GM23338 (cell line): ENCODE measurements around the gene EREG. TPM values are rescaled to one million over a fixed set of nuclear protein-coding genes. Genes with fewer than 3 reads are reported as not detected.

Source experiments
- ATAC-seq: fragments of 200-7000 bp; cut with Tn5 transposase; 3 replicates; pipeline ENCODE4 v1.9.1; 2020
- DNase-seq: peaks from one replicate; pipeline ENCODE4 v3.0.0-alpha.2; 2015; ENCODE audit warnings: low spot score
- H2AFZ ChIP-seq: fragments of 200-600 bp; sonication (generic); 2 replicates; pipeline ENCODE4 v1.8.0; 2016; ENCODE audit warnings: antibody characterized with exemption, mild to moderate bottlenecking, moderate library complexity
- H3F3A ChIP-seq: fragments of 200-600 bp; sonication (generic); replicated peaks from 2 replicates; pipeline ENCODE4 v1.8.0; 2017; ENCODE audit warnings: antibody characterized with exemption, mixed run types, low read depth
- H3K27ac ChIP-seq: fragments of 200-600 bp; sonication (generic); 2 replicates; pipeline ENCODE4 v1.6.1; 2016; ENCODE audit warnings: low read depth
- H3K27me3 ChIP-seq: fragments of 200-600 bp; sonication (generic); 2 replicates; pipeline ENCODE4 v1.8.0; 2016; ENCODE audit warnings: mild to moderate bottlenecking, mixed run types, moderate library complexity; ENCODE audit not compliant: insufficient read depth
- H3K36me3 ChIP-seq: fragments of 200-600 bp; sonication (generic); 2 replicates; pipeline ENCODE4 v1.8.0; 2016; ENCODE audit warnings: mild to moderate bottlenecking; ENCODE audit not compliant: insufficient read depth
- H3K4me1 ChIP-seq: fragments of 200-600 bp; sonication (generic); 2 replicates; pipeline ENCODE4 v1.8.0; 2016; ENCODE audit warnings: mild to moderate bottlenecking, moderate library complexity; ENCODE audit not compliant: insufficient read depth
- H3K4me2 ChIP-seq: fragments of 200-600 bp; sonication (generic); 2 replicates; pipeline ENCODE4 v1.7.1; 2017; ENCODE audit warnings: mixed run types
- H3K4me3 ChIP-seq: fragments of 200-600 bp; sonication (generic); 2 replicates; pipeline ENCODE4 v1.6.1; 2016; ENCODE audit warnings: mixed run types
- H3K79me2 ChIP-seq: fragments of 200-600 bp; sonication (generic); replicated peaks from 2 replicates; pipeline ENCODE4 v1.8.0; 2017; ENCODE audit warnings: mild to moderate bottlenecking; ENCODE audit not compliant: insufficient read depth
- H3K9me2 ChIP-seq: fragments of 200-600 bp; sonication (generic); 2 replicates; pipeline ENCODE4 v1.8.0; 2017; ENCODE audit not compliant: insufficient read depth
- H4K20me1 ChIP-seq: fragments of 200-600 bp; sonication (generic); replicated peaks from 2 replicates; pipeline ENCODE4 v1.8.0; 2017; ENCODE audit warnings: mild to moderate bottlenecking; ENCODE audit not compliant: insufficient read depth
- H3K27ac Mint-ChIP-seq: 2 replicates; pipeline ENCODE4 v1.8.0; 2020; ENCODE audit warnings: inconsistent platforms, mild to moderate bottlenecking, moderate library complexity, mixed read lengths
- H3K27me3 Mint-ChIP-seq: 3 replicates; pipeline ENCODE4 v1.8.0; 2022; ENCODE audit warnings: low read depth, mild to moderate bottlenecking, moderate library complexity, mixed read lengths, inconsistent platforms; ENCODE audit not compliant: insufficient read depth, poor library complexity
- H3K36me3 Mint-ChIP-seq: 3 replicates; pipeline ENCODE4 v1.8.0; 2021; ENCODE audit warnings: low read depth, mild to moderate bottlenecking, inconsistent platforms, moderate library complexity, mixed read lengths
- H3K4me1 Mint-ChIP-seq: 3 replicates; pipeline ENCODE4 v1.8.0; 2020; ENCODE audit warnings: mild to moderate bottlenecking, inconsistent platforms, mixed read lengths
- H3K4me3 Mint-ChIP-seq: 3 replicates; pipeline ENCODE4 v1.8.0; 2021; ENCODE audit warnings: moderate library complexity, mild to moderate bottlenecking, inconsistent platforms, mixed read lengths
- H3K9me3 Mint-ChIP-seq: 3 replicates; pipeline ENCODE4 v1.8.0; 2020; ENCODE audit warnings: moderate library complexity, mild to moderate bottlenecking, inconsistent platforms, mixed read lengths
- CREB1 ChIP-seq: fragments of 250-450 bp; sonication (Bioruptor Pico); IDR thresholded peaks from 2 replicates; pipeline ENCODE4 v1.5.0; 2020; ENCODE audit warnings: low read depth, mild to moderate bottlenecking, moderate library complexity
- EZH2 ChIP-seq: fragments of 200-600 bp; sonication (generic); IDR thresholded peaks from one replicate; pipeline ENCODE4 v1.8.0; 2017; ENCODE audit warnings: antibody characterized with exemption, mild to moderate bottlenecking, low read depth; ENCODE audit not compliant: unreplicated experiment
- EZH2phosphoT487 ChIP-seq: fragments of 200-600 bp; sonication (generic); IDR thresholded peaks from one replicate; pipeline ENCODE4 v1.8.1; 2018; ENCODE audit warnings: antibody characterized with exemption; ENCODE audit not compliant: unreplicated experiment
- JUNB ChIP-seq: IDR thresholded peaks from one replicate; pipeline ENCODE4 v1.6.1; 2016; ENCODE audit warnings: antibody characterized with exemption; ENCODE audit not compliant: unreplicated experiment
- NANOG ChIP-seq: IDR thresholded peaks from 2 replicates; pipeline ENCODE4 v1.6.1; 2016; ENCODE audit warnings: antibody characterized with exemption, borderline replicate concordance
- POLR2AphosphoS5 ChIP-seq: IDR thresholded peaks from 2 replicates; pipeline ENCODE4 v1.6.1; 2016; ENCODE audit warnings: antibody characterized with exemption, low read depth
- STAT1 ChIP-seq: IDR thresholded peaks from one replicate; pipeline ENCODE4 v1.6.1; 2016; ENCODE audit warnings: antibody characterized with exemption; ENCODE audit not compliant: unreplicated experiment
- ZNF114 ChIP-seq: fragments of 250-450 bp; sonication (Bioruptor Pico); IDR thresholded peaks from 2 replicates; pipeline ENCODE4 v1.5.0; 2020; ENCODE audit warnings: mild to moderate bottlenecking, moderate library complexity
- ZNF331 ChIP-seq: fragments of 250-450 bp; sonication (Bioruptor Pico); IDR thresholded peaks from 2 replicates; pipeline ENCODE4 v1.5.0; 2020; ENCODE audit warnings: low read depth, mild to moderate bottlenecking, moderate library complexity
- polyA plus RNA-seq: library from polyadenylated mRNA; unstranded; fragments of >200 nt; fragmentation: Nextera tagmentation; extraction: Ambion mirVana; gene quantifications from 2 replicates; pipeline ENCODE4 v1.2.1, GENCODE V29; 2016
- total RNA-seq: library from RNA; depleted of rRNA; stranded (reverse); fragments of >200 nt; shearing (Covaris generic); gene quantifications from 2 replicates; pipeline ENCODE4 v1.2.3, GENCODE V29; 2014
- TF ChIP-seq, protein P1 (sequence below): IDR thresholded peaks from one replicate; pipeline ENCODE4 v1.6.1; 2018; ENCODE audit warnings: antibody characterized with exemption; ENCODE audit not compliant: unreplicated experiment
- TF ChIP-seq, protein P2 (sequence below): fragments of 250-450 bp; sonication (Bioruptor Pico); IDR thresholded peaks from 2 replicates; pipeline ENCODE4 v1.5.0; 2020; ENCODE audit warnings: mild to moderate bottlenecking, moderate library complexity
- TF ChIP-seq, protein P3 (sequence below), 2 experiments: fragments of 200-600 bp in 1 of 2; sonication (generic) in 1 of 2; conservative IDR thresholded peaks; 2 replicates each; pipeline versions ENCODE4 v1.5.1 to v1.6.1; 2016 to 2017; ENCODE audit warnings: antibody characterized with exemption in 2 of 2, low read depth in 2 of 2, mild to moderate bottlenecking in 2 of 2, moderate library complexity in 1 of 2
- TF ChIP-seq, protein P4 (sequence below): IDR thresholded peaks from 2 replicates; pipeline ENCODE4 v1.6.1; 2016; ENCODE audit warnings: antibody characterized with exemption

EREG gene
- total and polyA plus RNA-seq, 2 experiments from 2014 or later: not detected

DNA sequence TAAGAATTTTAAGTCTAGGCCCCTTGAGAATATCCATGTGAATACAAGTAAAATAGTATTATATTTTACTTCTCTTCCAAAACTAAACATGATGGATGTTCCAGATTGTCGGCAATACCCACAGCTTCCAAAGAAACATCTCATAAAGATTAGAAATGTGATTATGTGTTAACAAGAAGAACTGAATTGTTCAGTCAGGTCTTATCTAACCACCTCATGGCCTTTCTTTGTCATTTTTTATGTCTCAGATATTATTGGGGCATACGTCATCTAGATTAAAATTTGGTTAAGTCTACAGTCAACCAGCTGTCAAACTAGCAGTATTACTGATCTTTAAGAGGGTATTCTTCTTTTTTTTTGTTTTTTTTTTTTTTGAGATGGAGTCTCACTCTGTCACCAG, 46.7 kb upstream of the EREG start:
- Mint-ChIP-seq H3K36me3 (no peaks in the 10 kb centered on the region), H3K4me1 (peaks cover 13% of the 10 kb centered on the region), H3K9me3 (no peaks in the 10 kb centered on the region), H3K27me3 (no peaks in the 10 kb centered on the region), H3K4me3 (no peak overlapping the region), H3K27ac (no peak overlapping the region)
- ATAC-seq (no peak), DNase-seq (no peak)
- no peaks in the 10 kb centered on the region for H3K27me3 ChIP-seq
- no peak overlapping the region for H2AFZ ChIP-seq
- H3K79me2 ChIP-seq: no peaks in the 10 kb centered on the region
- no peaks in the 10 kb centered on the region for H3K36me3 ChIP-seq
- no peak overlapping the region for H3K27ac ChIP-seq
- 0 out of 2 replicates have a peak, but pooled peaks cover 10% of the 10 kb centered on the region for H3K4me1 ChIP-seq
- no peaks in the 10 kb centered on the region for H3K9me2 ChIP-seq
- H4K20me1 ChIP-seq: no peaks in the 10 kb centered on the region
- no peaks in the 10 kb centered on the region for H3F3A ChIP-seq
- H3K4me3 ChIP-seq: no peak overlapping the region
- H3K4me2 ChIP-seq: no peak overlapping the region
- TF ChIP-seq ZNF331 (CRISPR knock-in tag): no peak
- TF ChIP-seq, protein P1, sequence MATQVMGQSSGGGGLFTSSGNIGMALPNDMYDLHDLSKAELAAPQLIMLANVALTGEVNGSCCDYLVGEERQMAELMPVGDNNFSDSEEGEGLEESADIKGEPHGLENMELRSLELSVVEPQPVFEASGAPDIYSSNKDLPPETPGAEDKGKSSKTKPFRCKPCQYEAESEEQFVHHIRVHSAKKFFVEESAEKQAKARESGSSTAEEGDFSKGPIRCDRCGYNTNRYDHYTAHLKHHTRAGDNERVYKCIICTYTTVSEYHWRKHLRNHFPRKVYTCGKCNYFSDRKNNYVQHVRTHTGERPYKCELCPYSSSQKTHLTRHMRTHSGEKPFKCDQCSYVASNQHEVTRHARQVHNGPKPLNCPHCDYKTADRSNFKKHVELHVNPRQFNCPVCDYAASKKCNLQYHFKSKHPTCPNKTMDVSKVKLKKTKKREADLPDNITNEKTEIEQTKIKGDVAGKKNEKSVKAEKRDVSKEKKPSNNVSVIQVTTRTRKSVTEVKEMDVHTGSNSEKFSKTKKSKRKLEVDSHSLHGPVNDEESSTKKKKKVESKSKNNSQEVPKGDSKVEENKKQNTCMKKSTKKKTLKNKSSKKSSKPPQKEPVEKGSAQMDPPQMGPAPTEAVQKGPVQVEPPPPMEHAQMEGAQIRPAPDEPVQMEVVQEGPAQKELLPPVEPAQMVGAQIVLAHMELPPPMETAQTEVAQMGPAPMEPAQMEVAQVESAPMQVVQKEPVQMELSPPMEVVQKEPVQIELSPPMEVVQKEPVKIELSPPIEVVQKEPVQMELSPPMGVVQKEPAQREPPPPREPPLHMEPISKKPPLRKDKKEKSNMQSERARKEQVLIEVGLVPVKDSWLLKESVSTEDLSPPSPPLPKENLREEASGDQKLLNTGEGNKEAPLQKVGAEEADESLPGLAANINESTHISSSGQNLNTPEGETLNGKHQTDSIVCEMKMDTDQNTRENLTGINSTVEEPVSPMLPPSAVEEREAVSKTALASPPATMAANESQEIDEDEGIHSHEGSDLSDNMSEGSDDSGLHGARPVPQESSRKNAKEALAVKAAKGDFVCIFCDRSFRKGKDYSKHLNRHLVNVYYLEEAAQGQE: no peak
- TF ChIP-seq JUNB: no peak
- no peak for TF ChIP-seq EZH2
- no peak for TF ChIP-seq POLR2AphosphoS5
- no peak for TF ChIP-seq NANOG
- no peak for TF ChIP-seq ZNF114 (CRISPR knock-in tag)
- TF ChIP-seq, protein P2, sequence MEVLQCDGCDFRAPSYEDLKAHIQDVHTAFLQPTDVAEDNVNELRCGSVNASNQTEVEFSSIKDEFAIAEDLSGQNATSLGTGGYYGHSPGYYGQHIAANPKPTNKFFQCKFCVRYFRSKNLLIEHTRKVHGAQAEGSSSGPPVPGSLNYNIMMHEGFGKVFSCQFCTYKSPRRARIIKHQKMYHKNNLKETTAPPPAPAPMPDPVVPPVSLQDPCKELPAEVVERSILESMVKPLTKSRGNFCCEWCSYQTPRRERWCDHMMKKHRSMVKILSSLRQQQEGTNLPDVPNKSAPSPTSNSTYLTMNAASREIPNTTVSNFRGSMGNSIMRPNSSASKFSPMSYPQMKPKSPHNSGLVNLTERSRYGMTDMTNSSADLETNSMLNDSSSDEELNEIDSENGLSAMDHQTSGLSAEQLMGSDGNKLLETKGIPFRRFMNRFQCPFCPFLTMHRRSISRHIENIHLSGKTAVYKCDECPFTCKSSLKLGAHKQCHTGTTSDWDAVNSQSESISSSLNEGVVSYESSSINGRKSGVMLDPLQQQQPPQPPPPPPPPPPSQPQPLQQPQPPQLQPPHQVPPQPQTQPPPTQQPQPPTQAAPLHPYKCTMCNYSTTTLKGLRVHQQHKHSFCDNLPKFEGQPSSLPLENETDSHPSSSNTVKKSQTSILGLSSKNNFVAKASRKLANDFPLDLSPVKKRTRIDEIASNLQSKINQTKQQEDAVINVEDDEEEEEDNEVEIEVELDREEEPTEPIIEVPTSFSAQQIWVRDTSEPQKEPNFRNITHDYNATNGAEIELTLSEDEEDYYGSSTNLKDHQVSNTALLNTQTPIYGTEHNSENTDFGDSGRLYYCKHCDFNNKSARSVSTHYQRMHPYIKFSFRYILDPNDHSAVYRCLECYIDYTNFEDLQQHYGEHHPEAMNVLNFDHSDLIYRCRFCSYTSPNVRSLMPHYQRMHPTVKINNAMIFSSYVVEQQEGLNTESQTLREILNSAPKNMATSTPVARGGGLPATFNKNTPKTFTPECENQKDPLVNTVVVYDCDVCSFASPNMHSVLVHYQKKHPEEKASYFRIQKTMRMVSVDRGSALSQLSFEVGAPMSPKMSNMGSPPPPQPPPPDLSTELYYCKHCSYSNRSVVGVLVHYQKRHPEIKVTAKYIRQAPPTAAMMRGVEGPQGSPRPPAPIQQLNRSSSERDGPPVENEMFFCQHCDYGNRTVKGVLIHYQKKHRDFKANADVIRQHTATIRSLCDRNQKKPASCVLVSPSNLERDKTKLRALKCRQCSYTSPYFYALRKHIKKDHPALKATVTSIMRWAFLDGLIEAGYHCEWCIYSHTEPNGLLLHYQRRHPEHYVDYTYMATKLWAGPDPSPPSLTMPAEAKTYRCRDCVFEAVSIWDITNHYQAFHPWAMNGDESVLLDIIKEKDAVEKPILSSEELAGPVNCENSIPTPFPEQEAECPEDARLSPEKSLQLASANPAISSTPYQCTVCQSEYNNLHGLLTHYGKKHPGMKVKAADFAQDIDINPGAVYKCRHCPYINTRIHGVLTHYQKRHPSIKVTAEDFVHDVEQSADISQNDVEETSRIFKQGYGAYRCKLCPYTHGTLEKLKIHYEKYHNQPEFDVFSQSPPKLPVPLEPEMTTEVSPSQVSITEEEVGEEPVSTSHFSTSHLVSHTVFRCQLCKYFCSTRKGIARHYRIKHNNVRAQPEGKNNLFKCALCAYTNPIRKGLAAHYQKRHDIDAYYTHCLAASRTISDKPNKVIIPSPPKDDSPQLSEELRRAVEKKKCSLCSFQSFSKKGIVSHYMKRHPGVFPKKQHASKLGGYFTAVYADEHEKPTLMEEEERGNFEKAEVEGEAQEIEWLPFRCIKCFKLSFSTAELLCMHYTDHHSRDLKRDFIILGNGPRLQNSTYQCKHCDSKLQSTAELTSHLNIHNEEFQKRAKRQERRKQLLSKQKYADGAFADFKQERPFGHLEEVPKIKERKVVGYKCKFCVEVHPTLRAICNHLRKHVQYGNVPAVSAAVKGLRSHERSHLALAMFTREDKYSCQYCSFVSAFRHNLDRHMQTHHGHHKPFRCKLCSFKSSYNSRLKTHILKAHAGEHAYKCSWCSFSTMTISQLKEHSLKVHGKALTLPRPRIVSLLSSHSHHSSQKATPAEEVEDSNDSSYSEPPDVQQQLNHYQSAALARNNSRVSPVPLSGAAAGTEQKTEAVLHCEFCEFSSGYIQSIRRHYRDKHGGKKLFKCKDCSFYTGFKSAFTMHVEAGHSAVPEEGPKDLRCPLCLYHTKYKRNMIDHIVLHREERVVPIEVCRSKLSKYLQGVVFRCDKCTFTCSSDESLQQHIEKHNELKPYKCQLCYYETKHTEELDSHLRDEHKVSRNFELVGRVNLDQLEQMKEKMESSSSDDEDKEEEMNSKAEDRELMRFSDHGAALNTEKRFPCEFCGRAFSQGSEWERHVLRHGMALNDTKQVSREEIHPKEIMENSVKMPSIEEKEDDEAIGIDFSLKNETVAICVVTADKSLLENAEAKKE: no peak
- TF ChIP-seq, protein P3, sequence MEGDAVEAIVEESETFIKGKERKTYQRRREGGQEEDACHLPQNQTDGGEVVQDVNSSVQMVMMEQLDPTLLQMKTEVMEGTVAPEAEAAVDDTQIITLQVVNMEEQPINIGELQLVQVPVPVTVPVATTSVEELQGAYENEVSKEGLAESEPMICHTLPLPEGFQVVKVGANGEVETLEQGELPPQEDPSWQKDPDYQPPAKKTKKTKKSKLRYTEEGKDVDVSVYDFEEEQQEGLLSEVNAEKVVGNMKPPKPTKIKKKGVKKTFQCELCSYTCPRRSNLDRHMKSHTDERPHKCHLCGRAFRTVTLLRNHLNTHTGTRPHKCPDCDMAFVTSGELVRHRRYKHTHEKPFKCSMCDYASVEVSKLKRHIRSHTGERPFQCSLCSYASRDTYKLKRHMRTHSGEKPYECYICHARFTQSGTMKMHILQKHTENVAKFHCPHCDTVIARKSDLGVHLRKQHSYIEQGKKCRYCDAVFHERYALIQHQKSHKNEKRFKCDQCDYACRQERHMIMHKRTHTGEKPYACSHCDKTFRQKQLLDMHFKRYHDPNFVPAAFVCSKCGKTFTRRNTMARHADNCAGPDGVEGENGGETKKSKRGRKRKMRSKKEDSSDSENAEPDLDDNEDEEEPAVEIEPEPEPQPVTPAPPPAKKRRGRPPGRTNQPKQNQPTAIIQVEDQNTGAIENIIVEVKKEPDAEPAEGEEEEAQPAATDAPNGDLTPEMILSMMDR (conservative IDR thresholded peaks at IDR 0.05; ENCODE audit: low read depth in 2 of 2): no peak
- no peak for TF ChIP-seq EZH2phosphoT487
- TF ChIP-seq, protein P4, sequence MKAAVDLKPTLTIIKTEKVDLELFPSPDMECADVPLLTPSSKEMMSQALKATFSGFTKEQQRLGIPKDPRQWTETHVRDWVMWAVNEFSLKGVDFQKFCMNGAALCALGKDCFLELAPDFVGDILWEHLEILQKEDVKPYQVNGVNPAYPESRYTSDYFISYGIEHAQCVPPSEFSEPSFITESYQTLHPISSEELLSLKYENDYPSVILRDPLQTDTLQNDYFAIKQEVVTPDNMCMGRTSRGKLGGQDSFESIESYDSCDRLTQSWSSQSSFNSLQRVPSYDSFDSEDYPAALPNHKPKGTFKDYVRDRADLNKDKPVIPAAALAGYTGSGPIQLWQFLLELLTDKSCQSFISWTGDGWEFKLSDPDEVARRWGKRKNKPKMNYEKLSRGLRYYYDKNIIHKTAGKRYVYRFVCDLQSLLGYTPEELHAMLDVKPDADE: no peak
- no peak for TF ChIP-seq STAT1
- no peak for TF ChIP-seq CREB1 (CRISPR knock-in tag)
